IPS-18c (cell line): ENCODE measurements around the gene EHBP1L1.
"Not testable (repeated sequence)": the region's sequence is repeated elsewhere in the genome, so short reads cannot be mapped to it uniquely, and the experiment has no call there.

Experiments used
- H3K4me3 ChIP-seq: 2 replicates; pipeline ENCODE4 v1.7.0; 2013; ENCODE audit warnings: low read depth, mild to moderate bottlenecking, low read length, moderate library complexity; ENCODE audit not compliant: insufficient read depth
- H3K9me3 ChIP-seq: one replicate; pipeline ENCODE4 v1.6.1; 2013; ENCODE audit warnings: mild to moderate bottlenecking, low read length, moderate library complexity; ENCODE audit not compliant: control insufficient read depth, insufficient read depth

The EHBP1L1 gene

DNA sequence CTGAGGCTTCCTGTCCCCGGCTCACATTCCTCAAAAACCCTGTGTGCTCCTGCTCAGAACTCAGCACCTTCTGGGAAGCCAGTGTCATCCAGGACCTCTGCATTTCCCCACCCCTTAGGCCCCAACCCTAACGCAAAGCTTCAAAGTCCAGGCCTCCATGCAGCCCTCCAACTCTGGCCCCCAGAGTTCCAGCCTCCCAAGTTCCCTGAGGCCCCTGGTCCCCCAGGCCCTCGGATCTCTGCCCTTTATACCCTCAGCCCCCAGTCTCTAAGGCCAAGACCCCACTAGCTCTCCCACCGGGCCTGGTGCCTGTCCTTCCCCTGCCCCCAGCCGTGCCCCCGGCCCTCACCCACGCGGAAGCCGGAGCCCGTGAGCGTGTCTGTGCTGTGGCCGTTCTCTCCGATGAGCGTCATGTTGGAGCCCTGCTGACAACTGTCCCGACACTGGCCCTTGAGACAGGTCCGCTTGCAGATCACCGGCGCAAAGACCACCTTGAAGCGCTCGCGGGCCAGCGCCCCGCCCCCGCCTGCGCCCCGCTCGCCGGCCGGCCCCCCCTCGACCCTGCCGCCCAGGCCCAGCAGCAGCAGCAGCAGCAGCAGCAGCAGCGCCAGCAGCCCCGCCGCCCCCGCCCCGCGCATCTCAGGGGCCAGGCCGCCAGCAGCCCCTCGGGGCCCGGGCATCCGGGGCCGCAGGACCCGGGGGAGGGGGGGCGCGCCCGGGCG lies 18.4 kb upstream of the EHBP1L1 start:
- peaks cover 2% of the 10 kb centered on the region for H3K9me3 ChIP-seq
- H3K4me3 ChIP-seq, result peak overlapping the region; percentile 55; the same call in 1 of the 2 replicates

- Histone ChIP-seq H3K4me3 (peak within 1 kb of the TSS; percentile 55), H3K9me3 (peaks cover 2% of the 10 kb centered on the region)
These were observed 17.6 kb upstream of the EHBP1L1 start, which contains the start of gene LTBP3 for GRCh38 chr11:65558002-65558929. TSS of gene LTBP3 (minus strand) at chr11:65558359. CDS start at chr11:65557959, 400 bp downstream.

DNA sequence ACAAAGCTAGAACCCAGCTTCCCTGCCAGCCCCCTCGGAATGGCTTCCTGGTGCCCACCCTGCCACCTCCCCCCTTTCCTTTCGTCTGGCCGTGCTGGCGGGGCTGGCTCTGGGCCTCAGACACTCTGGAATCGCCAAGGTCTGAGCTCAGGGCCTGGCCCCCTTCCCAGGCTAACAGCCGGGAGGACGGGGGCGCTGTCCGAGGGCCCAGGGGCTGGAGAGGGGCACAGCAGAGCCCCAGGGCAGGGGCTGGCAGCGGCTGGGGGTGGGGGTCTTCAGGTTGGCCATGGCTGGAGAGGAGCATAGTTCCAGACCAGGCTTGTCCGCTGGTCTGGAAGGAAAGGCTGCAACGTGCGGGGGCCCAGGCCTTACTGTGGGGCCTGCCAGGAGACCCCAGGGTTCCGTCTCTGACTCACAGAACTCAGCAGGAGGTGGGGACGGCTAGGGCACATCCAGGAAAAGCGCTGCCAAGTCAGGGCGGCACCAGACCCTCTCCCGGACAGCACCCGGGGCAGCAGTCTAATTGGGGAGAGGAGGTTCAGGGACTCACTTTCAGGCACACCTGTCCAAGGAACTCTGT lies 16.8 kb upstream of the EHBP1L1 start:
- Histone ChIP-seq H3K4me3 (peak overlapping the region; percentile 55), H3K9me3 (no peaks in the 10 kb centered on the region)

DNA sequence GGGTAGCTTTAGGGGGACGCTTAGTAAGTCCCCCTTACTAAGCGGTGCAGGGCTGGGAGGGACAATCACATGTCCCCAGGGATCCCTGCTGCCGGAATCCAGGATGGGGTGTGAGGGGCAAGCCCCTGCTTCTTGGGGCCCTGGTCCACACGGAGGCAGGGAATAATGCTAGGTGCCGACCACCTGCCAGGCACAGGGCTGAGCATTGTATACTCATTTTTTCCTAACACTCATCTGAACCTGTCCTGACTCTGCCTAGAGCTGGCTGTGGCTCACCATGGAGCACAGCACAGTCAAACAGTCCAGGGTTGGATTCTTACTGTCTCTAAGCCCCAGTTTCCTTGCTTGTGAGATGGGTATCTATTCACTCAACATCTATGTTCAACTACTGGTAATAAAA lies 16.3 kb upstream of the EHBP1L1 start:
- no peaks in the 10 kb centered on the region for H3K9me3 ChIP-seq
- no peak overlapping the region for H3K4me3 ChIP-seq

DNA sequence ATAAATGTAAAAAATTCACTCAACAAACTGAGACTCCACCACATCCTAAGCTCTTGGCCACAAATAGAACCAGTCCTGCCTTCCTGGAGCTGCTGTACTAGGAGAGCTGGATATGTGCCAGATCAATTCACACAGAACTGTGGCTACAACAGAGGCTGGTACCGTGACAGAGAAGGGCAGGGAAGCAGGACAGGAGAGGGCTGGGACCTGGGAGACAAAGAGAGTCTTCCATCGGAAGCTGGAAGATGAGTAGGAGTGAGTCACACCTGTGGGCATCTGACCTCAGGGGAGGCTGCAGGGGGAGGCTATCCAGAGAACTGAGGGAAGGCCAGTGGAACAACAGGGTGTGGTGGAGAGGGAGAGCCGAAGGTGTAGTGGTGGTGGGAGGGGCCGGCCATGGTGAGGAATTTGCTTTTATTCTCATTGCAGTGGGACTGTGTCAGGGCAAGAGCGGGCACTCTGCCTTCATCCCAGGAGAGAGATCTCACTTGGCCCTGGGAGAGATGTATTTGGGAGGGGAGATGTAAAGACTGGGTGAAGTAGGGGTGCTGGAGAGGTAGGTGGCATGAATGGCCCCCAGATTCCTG lies 15.8 kb upstream of the EHBP1L1 start:
- H3K4me3 ChIP-seq, result no peak overlapping the region

DNA sequence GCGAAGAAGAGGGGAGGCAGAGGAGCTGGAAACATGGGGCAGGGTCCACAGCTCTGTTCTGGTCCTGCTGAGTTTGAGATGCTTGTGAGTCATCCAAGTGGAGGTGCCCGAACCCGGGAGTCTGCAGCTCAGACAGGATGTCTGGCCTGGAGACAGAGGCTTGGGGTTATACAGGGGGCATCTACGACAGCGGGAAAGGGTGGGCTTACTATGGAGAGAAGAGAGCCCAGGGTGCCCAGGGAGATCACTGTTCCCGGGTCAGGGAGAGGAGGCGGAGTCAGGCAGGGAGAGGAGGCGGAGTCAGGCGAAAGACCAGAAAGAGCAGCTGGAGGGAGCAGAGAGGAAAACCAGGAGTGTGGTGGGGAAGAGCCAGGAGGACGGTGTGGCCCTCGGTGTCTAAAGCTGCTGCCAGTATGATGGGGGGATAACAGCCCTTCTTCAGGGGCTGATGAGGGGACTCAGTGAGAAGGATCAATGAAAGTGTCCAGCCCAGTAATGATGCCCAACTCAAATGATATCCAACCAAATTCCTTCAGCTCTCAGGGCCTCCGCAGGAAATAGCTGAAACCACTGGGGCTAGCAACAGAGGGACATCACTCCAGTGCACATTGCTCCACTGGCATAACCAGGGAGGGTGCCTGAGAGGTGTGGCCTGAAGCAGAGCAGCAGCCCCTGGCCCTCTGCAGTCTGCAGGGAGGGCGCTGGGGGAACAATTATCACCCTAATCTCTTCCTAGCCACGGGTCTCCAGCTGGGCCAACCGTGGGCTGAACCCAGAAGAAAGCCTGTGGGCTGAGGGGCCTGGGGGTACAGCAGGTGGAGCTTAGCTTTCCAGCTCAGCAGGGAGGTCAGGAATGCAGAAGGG lies 15.1 kb upstream of the EHBP1L1 start:
- Histone ChIP-seq H3K9me3 (no peaks in the 10 kb centered on the region), H3K4me3 (peak overlapping the region; percentile 21; the same call in 1 of the 2 replicates)

More for the DNA sequence above, 15.8 kb upstream of the EHBP1L1 start:
- no peaks in the 10 kb centered on the region for H3K9me3 ChIP-seq

DNA sequence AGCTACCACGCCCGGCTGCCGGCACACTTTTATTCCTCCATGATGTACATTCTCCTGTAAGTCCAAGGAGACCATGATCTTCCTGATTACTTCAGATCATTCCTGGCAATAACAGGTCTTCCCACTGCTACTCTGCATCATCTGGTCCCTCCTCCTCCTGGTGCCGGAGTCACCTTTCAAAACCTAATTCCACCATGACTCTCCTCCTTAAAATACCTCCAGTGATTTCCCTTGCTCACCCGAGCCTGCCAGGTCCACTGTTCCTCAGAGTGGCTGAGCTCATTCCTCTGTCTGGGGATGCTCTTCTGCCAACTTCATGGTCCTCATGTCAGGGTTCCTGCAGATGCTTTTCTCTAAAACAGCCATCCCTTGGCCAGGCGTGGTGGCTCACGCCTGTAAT lies 13.8 kb upstream of the EHBP1L1 start:
- Histone ChIP-seq H3K9me3 (no peaks in the 10 kb centered on the region), H3K4me3 (no peak overlapping the region)

- H3K4me3 ChIP-seq, result no peak overlapping the region
- no peaks in the 10 kb centered on the region for H3K9me3 ChIP-seq
These were observed 13.1 kb upstream of the EHBP1L1 start for GRCh38 chr11:65562788-65563187.

GRCh38 chr11:65563601-65564000 lies 12.3 kb upstream of the EHBP1L1 start:
- no peak overlapping the region for H3K4me3 ChIP-seq
- no peaks in the 10 kb centered on the region for H3K9me3 ChIP-seq

DNA sequence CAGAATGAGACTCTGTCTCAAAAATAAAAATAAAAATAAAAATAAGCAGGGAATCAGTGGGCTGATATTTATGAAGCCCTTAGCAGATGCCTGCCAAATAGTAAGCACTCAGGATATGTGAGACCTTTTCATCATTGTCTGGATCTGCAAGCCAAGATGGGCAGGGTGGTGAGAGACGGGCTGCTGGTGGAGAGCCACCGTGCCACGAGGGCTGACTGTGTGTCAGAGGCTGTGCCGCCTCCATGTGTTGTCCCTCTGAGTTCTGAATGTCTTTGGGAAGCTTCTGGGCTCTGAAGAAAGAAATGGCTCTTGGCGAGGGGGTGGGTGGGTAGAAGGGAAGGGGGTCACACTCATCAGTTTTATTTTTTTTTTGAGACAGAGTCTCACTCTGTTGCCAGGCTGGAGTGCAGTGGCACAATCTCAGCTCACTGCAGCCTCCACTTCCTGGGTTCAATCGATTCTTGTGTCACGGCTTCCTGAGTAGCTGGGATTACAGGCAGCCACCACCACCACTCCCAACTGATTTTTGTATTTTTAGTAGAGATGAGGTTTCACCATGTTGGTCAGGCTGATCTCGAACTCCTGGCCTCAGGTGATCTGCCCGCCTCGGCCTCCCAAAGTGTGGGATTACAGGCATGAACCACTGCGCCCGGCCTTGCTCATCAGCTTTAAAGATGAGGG lies 10.8 kb upstream of the EHBP1L1 start:
- H3K9me3 ChIP-seq, H3K4me3 ChIP-seq: not testable (repeated sequence)

DNA sequence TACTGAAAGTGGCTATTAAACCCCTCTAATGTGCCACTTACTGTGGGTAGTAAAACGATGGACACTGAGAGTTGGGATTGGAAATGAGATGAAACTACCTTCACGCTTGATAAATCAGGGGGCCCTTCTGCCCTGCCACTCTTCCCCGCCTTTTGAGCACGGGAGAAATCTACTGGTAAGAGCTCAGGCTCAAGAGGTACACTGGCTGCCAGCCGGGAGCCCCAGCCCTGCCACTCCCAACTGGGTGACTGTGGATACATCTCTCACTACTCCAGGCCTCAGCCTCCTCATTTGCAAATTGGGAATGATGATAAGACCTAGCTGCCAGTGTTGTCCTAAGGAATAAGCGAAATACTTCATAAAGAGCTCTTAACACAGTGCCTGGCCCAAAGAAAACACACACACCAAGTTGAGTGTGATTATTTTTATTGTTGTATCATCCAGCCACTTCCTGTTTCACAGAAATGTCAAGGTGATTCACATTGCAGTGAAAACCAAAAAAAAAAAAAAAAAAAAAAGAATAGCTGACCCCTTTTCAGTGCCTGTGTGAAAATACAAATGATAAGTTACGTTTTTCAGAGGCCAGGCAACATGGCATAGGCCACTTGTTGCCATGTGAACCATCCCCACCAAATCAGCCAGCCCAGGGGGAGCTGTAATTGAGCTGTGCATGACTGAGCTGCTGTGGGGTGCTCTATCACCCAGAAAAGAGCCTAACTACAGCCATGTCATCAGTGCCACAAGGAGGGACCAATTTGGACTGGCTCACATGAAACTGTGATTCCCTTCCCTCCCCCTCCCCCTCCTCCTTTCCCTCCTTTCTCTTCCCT lies 10.0 kb upstream of the EHBP1L1 start:
- H3K4me3 ChIP-seq, result no peak overlapping the region

DNA sequence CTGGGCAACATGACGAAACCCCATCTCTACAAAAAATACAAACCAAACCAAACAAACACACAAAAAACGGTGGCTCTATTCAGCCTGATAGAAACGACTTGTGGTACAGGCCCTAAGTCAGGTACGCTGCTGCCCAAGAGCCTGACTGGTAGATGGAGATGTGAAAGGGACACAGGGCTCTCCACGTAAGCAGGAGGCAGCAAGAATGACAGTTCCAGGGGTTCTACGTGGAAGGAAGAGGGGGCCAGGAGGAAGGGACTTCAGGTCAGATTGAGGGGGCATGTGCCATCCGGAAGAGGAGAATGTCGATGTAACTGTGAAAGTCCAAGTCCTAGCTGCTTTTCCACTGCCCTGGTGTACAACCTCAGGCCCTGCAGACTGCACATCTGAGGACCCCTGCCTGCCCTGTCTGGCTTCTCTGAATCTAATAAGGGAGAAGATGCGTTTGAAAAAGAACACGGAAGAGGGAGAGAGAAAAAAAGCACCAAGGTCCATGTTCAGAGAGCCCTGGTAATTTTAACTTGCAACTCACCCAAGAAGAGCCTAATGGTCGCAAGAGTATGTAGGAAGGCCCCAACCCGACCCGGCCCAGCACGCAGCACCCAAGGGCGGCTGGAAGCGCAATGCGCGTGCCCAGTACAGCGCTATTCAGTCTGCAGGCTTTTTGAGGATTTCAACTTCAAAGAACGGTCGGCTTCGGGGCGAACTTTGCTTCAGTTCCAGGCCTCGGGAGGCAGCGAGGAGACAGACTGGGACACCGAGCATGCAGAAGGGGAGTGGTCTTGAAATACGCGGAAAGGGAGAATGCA lies 6.5 kb upstream of the EHBP1L1 start:
- no peaks in the 10 kb centered on the region for H3K9me3 ChIP-seq
- peak overlapping the region; percentile 99 for H3K4me3 ChIP-seq

More for the DNA sequence above, 10.0 kb upstream of the EHBP1L1 start:
- no peaks in the 10 kb centered on the region for H3K9me3 ChIP-seq

- Histone ChIP-seq H3K9me3 (no peaks in the 10 kb centered on the region), H3K4me3 (peak within 1 kb of the TSS; percentile 99)
These were observed 5.6 kb upstream of the EHBP1L1 start, which contains the start of gene ZNRD2 for GRCh38 chr11:65569973-65570918. TSS of gene ZNRD2 (plus strand) at chr11:65570477. CDS start at chr11:65570492, 15 bp downstream.

- peak overlapping the region; percentile 99 for H3K4me3 ChIP-seq
- H3K9me3 ChIP-seq, result no peaks in the 10 kb centered on the region
These were observed 4.4 kb upstream of the EHBP1L1 start for GRCh38 chr11:65571420-65571819.
